NCI-H146 treated with DMSO at 0.1 percent for 48 hours (cell line): ENCODE data around the gene MCM3AP.
"Not testable (repeated sequence)": the region's sequence is repeated elsewhere in the genome, so short reads cannot be mapped to it uniquely, and the experiment has no call there.

Experiments used
- DNase-seq: peaks from one replicate; lab custom pipeline; 2025; ENCODE audit not compliant: unreplicated experiment; lab: John Stamatoyannopoulos, UW

The MCM3AP gene

GRCh38 chr21:46243960-46244361 lies 41.5 kb downstream of the MCM3AP start:
- DNase-seq: no peak

GRCh38 chr21:46243325-46243724 lies 42.1 kb downstream of the MCM3AP start:
- DNase-seq: no peak

- DNase-seq: not testable (repeated sequence)
Observed at GRCh38 chr21:46241577-46241976, 43.8 kb downstream of the MCM3AP start.

GRCh38 chr21:46239817-46240325 lies 45.5 kb downstream of the MCM3AP start:
- DNase-seq: no peak

GRCh38 chr21:46237474-46237873 lies 47.9 kb downstream of the MCM3AP start:
- DNase-seq: no peak

- no peak for DNase-seq
Observed at GRCh38 chr21:46234436-46234950, 50.9 kb downstream of the MCM3AP start.

- no peak for DNase-seq
Observed at GRCh38 chr21:46229923-46230260, 55.5 kb downstream of the MCM3AP start.

GRCh38 chr21:46229133-46229922 lies 56.1 kb downstream of the MCM3AP start:
- DNase-seq: peak; percentile 20

GRCh38 chr21:46228345-46229051 lies 56.9 kb downstream of the MCM3AP start, which contains the start of gene LSS:
LSS (minus strand) TSS chr21:46228774; CDS start chr21:46228745, 29 bp downstream.
- peak; percentile 75 for DNase-seq

- DNase-seq: no peak
Observed at GRCh38 chr21:46227811-46228344, 57.5 kb downstream of the MCM3AP start.

GRCh38 chr21:46226920-46227599 lies 58.4 kb downstream of the MCM3AP start:
- no peak for DNase-seq

GRCh38 chr21:46226146-46226545 lies 59.3 kb downstream of the MCM3AP start:
- no peak for DNase-seq

- not testable (repeated sequence) for DNase-seq
Observed at GRCh38 chr21:46223661-46224060, 61.8 kb downstream of the MCM3AP start.

GRCh38 chr21:46223217-46223616 lies 62.2 kb downstream of the MCM3AP start:
- no peak for DNase-seq

GRCh38 chr21:46222436-46223116 lies 62.8 kb downstream of the MCM3AP start:
- DNase-seq: no peak

- no peak for DNase-seq
Observed at GRCh38 chr21:46221664-46222435, 63.6 kb downstream of the MCM3AP start.

- no peak for DNase-seq
Observed at GRCh38 chr21:46220847-46221246, 64.6 kb downstream of the MCM3AP start.

GRCh38 chr21:46220275-46220810 lies 65.1 kb downstream of the MCM3AP start:
- no peak for DNase-seq

GRCh38 chr21:46219591-46220239 lies 65.7 kb downstream of the MCM3AP start:
- no peak for DNase-seq
